ENCODE results near the gene TMC1.
"Not testable (repeated sequence)": the region's sequence is repeated elsewhere in the genome, so short reads cannot be mapped to it uniquely, and the experiment has no call there.

The TMC1 gene

DNA sequence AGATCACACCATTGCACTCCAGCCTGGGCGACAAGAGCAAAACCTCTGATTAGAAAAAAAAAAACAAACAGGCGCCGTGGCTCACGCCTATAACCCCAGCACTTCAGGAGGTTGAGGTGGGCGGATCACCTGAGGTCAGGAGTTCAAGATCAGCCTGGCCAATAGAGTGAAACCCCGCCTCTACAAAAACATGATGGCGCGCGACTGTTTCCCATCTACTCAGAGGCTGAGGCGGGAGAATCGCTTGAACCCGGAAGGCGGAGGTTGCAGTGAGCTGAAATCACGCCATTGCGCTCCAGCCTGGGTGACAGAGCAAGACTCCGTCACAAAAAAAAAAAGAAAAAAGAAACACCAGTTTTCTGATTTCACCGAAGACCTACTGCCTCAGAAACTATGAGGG lies at the start of gene TMC1:
TMC1 (plus strand) TSS at position 193 of the 400 bp plus-strand sequence. CDS start 127,041 bp downstream, outside the sequence.
- DNase-seq (ENCODE audit: low read depth in 2 of 2): not testable (repeated sequence)

DNA sequence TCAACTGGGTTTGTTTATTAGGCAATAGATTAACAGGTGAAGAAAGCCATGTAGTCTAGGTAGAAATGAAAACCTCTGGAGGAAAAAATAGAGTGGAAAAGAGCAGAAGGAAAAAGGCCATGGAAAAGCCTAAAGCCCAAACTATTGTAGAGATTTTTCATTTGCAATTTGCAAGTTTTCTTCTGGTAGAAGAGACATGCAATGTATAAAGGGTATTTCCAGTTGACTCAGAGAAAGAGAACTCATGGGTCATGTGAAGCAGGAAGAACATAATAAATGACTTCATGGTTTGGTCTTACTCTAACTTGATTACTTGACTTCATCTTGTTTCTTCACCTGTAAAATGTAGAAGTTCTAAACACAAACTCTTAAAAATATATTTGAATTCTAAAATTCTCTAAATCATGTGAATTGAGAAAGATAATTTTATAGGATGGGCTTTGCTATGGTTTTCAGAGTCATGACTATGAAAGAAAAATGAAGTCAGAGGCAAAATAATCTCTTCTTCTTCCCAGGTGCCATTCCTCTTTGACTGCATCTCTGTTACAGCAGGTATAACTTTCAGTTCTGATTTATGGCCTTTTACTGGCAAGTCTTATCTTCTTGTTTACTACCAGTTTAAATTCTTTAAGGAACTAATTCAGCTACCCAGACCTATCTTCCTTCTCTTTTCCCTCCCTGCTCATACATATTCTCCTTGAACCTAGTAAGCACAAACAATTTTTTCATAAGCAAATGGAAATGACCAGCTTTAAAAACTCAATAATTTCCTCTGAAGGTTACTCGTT lies 47.7 kb upstream of the TMC1 start:
- no peak for DNase-seq (ENCODE audit: low read depth in 2 of 2)

DNA sequence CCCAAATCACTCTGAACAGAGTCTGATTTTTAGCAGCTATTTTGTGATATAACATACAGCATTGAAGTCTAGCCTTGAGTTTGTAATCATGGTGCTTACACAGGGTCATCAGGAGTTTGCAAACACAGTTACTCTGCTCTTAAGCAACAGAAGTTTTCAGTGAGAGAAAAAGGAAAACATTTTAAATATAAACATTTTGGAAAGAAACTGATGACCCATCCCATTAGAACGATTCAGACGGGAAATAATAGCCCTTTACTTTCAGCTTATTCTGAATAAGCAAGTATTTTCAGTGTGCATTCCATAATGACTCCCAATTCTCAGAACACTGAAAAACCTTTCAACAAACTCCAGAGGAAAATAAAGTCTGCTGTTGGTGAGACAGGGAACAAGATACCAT lies 46.7 kb upstream of the TMC1 start:
- DNase-seq (ENCODE audit: low read depth in 2 of 2): no peak

DNA sequence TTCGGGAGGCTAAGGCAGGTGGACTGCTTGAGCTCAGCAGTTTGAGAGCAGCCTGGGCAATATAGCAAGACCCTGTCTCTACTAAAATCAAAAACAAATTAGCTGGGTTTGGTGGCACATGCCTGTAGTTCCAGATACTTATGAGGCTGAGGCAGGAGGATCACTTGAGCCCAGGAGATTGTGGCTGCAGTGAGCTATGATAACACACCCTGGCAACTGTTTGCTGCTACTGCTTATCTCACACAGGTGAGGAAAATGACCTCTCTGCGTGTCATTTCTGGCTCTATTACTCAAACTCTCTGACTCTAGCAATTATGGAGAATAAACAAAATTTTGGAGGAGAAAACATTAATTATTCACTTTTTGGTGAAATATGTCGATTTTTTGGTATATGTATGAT lies 45.3 kb upstream of the TMC1 start:
- no peak for DNase-seq (ENCODE audit: low read depth in 2 of 2)

DNA sequence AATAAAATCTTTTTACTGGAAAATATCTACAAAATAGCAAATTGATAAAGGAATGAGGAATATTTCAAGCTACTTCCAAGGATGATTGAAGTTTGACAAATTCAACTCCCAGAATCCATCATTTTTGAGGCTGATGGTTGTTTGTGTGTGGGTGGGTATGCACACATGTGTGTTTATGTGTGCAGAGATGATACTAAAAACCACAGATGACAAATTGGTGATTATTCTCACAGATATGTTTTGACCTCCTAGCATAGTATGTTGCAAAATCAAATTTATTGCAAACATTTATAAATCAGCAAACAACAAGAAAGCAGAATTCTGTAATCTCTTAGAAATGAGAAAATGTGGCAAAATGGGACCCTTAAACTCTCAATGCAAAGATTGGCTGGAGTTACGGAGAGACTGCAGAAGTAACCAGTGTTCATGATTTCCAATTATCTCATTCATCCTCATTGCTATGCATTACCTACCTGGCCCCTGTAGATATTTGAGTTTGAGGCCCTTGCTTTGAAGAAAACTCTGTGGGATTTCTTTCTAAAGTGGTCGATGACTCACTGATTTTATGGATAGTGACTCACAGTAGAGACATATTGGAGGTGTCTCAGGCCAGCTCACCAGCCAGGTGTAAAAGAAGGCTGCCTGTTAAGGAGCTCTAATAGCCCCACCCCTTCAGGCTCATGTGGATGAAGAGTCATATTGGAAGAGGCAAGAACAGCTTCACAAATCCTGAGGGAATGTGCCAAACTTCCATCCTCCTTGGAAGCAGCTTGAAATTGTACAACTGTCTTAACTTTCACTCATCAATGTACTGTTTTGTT lies 44.6 kb upstream of the TMC1 start:
- peak; percentile 6 to 10 for DNase-seq (ENCODE audit: low read depth in 2 of 2)

DNA sequence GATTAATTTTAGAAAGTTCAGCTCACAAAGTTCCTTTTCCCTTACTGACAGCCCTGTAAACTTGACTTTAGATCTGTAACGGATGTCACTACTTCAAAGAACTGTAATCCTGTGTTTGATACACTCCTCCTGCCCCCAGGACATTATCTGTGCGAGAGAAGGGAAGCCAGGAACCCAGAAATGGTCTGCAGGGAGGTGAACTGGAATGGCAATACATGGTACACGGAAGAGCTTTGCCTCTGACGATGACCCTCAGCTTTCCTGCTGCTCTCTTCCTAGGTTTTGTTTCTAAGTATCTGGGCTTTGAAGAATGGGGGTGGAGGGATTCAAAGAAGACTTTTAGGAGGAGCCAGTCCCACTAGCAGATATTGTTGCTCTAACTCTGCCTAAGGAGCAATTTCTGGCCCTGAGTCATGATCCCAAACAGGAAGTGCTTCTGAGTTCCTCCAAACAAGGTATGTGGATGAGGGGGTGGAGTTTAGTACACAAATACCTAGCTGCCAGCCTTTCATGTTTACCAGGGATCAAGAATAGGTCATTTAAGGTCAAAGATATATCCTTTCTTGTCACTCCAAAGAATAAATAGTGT lies 43.4 kb upstream of the TMC1 start:
- DNase-seq (ENCODE audit: low read depth in 2 of 2): no peak

DNA sequence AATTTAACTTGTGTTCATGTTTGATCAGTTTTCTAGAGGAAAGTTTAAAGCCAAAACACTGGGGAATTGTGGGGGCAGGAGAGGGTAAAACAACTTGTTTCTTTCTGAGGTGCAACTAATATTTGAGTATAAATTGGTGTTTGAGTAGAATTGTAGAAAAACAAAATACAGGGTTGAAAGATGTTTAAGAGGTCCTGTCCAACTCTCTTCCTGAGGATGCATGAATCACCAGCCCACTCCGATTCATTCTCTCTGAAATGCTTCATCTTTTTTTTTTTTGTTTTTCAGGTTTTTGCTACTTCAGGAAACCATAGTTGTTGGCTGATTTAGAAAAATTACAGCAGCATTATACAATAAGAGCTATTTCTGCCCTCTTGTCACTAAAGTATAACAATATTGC lies 42.4 kb upstream of the TMC1 start:
- no peak for DNase-seq (ENCODE audit: low read depth in 2 of 2)

DNA sequence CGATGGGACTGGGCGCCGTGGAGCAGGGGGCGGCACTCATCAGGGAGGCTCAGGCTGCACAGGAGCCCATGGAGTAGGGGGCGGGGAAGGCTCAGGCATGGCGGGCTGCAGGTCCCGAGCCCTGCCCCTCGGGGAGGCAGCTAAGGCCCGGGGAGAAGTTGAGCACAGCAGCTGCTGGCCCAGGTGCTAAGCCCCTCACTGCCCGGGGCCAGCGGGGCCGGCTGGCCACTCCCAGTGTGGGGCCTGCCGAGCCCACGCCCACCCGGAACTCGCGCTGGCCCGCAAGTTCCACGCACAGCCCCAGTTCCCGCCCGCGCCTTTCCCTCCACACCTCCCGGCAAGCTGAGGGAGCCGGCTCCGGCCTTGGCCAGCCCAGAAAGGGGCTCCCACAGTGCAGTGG lies 41.1 kb upstream of the TMC1 start:
- DNase-seq (ENCODE audit: low read depth in 2 of 2): not testable (repeated sequence)

DNA sequence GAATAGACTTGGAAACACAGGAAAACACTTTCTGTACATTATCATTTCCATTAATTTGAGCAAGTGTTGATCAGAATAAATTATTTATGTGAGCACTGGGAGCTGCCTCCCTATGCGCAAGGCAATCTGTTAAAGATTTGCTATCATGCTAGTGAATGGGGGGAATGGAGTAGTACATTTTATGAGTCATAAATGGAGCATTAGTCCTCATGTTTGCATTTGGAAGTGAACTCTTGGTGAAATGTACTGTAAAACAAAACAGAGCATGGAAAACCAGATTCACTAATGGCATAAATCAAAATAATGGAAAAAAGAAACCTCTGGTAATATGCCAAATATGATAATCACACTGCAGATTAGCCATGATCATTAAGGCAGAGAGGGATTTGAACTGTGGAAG lies 40.5 kb upstream of the TMC1 start:
- no peak for DNase-seq (ENCODE audit: low read depth in 2 of 2)

DNA sequence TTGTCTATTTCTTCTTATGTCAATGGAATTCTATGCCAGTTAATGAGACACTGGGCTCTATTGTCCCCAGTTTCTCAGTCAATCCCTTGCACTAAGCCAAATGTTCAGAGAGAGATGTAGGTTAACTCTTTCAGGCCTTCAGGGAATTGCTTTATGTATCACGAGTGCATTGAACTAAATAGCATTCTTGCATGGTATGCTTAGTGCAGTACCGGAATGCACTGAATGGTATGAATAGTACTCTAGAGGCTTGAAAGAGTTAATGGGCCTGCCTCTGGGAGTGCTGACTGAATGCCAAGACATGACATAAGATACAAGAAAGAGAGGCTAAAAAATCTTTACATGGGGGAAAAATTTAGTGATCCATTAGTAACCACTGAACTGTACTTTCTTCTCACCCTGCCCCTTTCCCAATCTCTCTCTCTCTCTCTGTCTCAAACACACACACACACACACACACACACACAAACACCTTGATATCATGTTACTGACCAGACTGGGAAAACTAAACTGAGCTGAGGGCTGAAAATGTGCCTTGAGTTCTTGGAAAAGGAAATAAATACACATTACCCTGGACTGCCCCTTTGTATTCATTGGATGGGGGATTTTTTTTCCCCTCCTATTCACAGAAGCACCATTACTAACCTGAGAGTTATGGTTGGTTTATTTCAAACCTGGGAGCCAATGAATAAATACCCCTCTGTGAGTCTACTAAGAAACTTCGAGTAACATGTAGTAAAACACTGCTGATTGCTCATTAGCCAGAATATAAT lies 35.4 kb upstream of the TMC1 start:
- DNase-seq (ENCODE audit: low read depth in 2 of 2): no peak

DNA sequence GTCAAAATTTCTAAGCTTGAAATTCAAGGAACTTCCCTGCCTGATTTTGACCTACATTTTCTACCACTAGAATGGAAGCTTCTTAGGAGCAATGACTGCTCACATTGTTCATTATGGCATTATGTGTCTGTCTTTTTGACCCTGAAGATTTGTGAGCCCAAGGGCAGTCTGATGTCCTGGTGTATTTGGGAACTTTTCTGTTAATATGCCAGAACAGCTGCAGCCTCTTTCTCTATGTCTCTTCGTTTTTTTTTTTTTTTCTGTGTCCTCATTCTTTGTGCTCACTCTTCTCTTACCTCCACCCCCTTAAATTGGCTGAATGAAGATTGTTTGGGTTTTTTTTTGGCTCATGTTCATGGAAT lies 34.8 kb upstream of the TMC1 start:
- no peak for DNase-seq (ENCODE audit: low read depth in 2 of 2)

DNA sequence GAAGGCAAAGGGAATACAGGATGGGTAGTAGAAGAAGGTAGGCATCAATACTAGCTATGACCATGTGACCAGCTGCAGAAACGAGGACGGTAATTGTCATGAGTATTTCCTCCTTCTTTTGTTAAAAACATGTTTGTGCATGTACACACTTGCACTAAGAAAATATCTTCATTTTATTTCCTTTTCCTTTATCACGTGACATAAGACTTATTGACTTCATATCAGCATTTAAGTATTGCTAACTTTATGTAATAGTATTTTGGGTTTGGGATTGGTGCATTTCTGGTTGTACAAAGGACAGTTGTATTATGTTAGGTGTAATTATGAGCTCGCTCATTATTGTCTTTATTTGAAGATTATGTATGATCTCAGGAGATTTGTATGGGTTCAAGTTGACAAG lies 33.7 kb upstream of the TMC1 start:
- DNase-seq (ENCODE audit: low read depth in 2 of 2): not testable (repeated sequence)

DNA sequence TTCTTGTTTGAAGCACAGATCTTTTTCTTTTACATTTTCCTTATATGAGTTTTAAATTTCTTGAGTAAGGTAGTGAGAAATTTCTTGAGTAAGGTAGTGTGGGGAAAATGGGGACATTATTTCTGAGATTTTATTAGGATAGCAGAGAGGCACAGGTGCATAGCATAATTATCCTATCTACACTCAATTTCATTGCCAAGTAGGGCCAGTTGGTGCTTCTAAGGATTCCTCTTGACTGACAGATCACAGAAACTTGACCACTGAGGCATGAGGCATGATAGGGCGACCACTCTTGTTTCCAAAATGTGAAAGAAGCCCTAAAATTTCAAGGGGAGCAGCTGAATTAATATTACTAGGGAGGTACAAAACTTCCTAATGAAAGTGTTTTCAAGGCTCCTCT lies 31.4 kb upstream of the TMC1 start:
- no peak for DNase-seq (ENCODE audit: low read depth in 2 of 2)

DNA sequence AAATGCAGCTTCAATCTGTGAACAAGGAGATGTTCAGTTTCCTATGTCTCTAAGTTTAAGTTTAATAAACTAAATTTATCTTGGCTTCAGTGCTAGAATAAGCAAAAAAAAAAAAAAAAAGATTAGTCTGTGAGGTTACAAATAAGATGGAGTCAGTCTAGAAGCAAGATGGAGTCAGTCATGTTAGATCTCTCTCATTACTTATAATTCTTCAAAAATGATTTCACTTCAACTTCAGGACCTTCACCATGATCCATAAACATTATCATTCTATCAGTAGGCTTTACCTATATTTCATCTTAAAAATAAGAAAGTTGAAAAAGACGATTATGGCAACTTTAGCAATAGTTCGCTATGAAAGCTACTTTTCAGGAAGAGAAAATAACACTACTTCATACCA lies 30.2 kb upstream of the TMC1 start:
- no peak for DNase-seq (ENCODE audit: low read depth in 2 of 2)

DNA sequence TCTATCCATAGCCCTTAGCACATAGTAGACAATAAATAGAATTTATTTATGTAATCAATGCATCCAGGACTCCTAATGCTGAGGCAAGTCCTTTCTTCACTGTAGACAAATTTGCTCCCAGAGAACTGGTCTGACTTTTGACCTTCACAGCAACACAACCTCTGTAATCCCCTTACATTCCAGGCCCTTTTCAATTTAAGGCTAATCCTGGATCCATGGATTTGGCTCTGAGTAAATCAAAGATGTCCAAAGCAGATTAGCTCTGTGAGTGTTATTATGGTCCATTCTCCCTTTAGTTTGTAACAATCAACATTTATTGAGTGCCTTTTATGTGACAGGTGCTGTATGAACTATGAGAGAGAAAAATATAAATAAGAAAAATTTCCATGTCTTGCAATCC lies 27.4 kb upstream of the TMC1 start:
- no peak for DNase-seq (ENCODE audit: low read depth in 2 of 2)

DNA sequence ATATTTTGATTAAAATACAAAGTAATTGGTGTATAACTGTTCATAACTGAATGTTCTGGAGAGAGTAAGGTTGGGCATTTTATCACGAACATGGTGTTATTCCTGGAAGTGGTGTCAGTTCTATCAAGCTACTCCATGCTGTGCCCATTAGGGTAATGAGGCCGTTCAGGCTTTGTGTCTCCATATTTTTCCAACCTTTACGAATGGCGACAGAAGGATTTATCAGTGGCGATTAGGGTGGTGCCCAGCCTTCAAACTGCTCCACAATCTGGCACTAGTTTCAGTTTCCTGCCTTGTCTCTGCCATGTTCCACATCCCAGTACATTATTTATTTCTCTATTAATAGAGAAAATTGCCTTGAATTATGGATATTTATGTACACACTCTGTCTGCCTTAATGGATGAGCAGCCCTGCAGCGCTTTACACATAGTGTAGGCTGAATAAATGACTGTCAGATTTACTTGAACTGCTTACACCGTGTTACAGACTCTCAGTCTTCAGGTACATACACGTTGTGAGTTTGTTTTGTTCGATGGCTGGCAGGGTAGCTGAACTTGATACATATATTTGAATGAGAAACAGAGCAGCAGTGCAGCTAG lies 23.9 kb upstream of the TMC1 start:
- no peak for DNase-seq (ENCODE audit: low read depth in 2 of 2)

DNA sequence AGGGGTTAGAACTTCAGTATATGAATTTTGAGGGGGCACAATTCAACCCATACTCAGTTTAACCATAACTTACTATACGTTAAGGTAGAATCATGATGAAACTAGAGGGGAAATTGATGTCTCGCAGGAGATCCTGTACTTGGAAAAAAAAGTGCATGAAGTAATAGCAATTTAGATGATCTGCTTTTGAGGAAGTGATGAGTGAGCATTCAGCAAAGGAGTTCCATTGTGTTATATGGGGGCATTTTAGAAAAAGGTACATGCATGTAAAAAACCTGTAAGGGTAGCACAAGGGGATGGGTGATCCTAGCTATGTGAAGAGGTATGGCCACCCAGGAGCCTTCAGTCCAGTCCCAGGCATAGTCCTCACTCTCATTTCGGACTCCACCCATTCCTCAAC lies 14.8 kb upstream of the TMC1 start:
- no peak for DNase-seq (ENCODE audit: low read depth in 2 of 2)

DNA sequence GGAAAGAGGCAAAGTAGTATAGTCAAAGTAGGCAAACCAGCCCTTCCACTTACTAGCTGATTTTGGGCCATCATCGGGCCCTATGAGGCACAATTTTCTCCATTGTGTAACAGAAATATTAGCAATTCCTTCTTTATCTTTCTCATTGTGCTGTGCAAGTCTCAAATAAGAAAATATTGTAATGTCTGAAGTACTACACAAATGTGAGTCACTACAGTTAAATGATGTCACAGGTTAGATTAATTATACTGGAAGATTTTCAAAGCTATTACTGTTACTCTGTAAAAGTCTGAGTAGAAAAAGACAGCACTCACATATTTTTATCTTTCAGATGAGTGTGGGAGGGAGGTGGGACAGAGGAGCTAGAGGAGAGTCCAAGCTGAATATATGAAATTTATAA lies 12.4 kb upstream of the TMC1 start:
- DNase-seq (ENCODE audit: low read depth in 2 of 2): no peak

DNA sequence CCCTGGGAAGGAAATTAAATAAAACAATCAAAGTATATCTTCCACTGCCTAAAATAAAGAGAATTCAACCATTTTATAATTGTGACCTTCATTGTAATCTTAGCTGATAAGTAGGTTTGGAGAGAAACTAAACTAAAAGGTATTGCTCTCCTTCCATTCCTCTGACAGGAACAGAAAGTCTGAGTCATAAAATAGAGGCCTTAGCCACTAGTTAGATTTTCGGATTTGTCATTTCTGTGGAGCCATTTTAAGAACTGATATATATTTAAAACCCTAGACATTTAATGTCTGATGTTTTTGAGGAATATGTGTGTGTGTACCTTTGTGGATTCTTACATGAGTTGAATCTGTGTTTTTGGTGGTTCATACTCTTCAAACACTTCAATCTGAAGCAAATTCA lies 11.8 kb upstream of the TMC1 start:
- DNase-seq (ENCODE audit: low read depth in 2 of 2): no peak

DNA sequence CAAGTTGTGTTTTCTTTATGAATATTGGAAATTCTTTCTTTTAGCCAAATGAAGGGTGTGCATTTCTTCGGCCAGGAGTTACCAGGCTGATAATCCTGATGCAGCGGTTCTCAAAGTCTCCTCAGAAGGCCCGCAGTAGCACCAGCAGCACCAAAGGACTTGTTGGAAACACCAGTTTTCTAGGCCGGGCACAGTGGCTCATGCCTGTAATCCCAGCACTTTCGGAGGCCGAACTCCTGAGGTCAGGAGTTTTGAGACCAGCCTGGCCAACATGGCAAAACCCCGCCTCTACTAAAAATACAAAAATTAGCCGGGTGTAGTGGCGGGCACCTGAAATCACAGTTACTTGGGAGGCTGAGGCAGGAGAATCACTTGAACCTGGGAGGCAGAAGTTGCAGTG lies 397 bp upstream of the TMC1 start:
- not testable (repeated sequence) for DNase-seq (ENCODE audit: low read depth in 2 of 2)

DNA sequence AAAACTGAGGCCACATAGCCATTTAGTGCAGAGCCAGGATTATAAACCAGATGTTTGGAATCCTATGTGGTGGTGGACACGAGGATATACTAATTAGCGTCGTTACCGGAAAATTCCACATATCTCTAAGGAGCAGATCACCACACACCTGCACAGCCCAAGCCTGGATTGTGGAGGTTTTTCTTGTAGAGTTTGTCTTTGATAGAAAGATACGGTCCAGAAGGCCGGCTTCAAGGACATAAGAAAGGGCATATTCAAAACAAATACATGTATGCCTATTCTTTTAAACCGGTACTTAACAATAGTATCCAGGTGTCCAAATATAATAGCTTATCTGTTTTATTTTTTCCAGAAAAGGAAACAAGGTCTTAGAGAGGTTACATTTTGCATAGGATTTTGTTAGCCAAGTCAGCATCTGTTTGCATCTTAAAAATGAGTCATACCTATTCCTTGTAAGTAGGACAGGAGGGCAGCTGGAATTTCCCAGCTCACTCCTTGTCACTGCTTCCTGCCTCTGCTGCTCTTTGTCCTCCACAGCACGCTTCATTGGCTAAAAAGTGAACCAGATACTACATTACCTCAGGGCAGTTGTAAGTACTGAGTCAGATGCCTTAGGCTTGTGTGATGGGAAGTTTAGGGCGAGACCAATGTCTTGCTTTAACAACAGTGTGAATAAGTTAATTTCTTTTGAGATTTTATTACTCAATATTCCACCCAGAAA lies 3.6 kb downstream of the TMC1 start:
- no peak for DNase-seq (ENCODE audit: low read depth in 2 of 2)

All from stimulated activated CD4-positive, alpha-beta T cell treated with anti-CD3 and anti-CD28 coated beads, Interleukin-1b, Interleukin-23, amount 100 ng/mL, for 1 hour (primary cell).